ENCODE data around the gene SULT1C4.
"Not testable (repeated sequence)": the region's sequence is repeated elsewhere in the genome, so short reads cannot be mapped to it uniquely, and the experiment has no call there.

Gene SULT1C4

DNA sequence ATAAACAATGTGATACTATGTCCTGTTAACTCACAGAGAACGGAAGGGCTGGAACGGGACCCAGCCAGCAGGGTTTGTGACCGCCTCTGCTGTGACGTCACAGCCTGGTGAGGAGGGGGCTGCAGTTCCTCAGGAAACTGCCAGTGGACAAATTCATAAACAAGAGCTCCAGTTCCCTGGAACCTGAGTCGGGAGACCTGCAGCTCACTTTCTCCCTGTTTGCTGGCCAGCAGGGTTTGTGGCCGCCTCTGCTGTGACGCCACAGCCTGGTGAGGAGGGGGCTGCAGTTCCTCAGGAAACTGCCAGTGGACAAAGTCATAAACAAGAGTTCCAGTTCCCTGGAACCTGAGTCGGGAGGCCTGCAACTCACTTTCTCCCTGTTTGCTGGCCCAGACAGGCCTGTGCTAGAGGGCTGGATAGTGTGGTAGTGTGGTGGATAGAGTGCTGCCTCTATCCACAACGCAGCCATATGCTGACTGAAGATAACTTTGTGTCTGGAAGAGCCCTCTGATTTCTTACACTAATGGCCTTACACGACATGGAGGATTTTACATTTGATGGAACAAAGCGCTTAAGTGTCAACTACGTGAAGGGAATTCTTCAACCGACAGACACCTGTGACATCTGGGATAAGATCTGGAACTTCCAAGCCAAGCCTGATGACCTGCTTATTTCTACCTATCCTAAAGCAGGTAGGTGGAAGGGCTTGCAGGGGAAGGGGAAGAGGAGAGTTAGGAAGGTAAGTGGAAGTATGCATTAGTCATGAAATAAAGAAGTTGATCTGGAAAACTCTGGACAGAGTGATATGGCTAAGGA is at the start of gene SULT1C4:
TSS of gene SULT1C4 (plus strand) at position 140 of the 816 bp plus-strand sequence. CDS start at position 524, 384 bp downstream.
- DNase-seq = no peak

DNA sequence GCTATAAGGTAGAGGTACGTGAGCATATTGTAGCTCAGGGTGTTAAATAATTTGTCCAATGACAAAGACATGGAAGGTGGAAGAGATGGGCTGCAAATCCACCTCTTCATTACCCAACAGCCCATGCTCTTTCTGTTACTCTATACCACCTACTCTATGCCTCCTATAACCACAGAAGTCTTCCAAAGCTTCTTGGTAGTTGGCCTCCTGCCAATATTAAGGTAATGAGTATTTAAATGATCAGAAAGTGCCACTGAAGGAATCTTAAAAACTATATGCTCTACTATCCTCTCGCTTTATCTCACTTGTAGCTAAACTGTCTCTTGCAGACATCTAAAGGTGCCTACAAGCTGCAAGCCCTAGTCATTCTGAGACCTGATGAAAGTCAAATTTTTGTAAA is 48.0 kb upstream of the SULT1C4 start:
- DNase-seq = no peak

DNA sequence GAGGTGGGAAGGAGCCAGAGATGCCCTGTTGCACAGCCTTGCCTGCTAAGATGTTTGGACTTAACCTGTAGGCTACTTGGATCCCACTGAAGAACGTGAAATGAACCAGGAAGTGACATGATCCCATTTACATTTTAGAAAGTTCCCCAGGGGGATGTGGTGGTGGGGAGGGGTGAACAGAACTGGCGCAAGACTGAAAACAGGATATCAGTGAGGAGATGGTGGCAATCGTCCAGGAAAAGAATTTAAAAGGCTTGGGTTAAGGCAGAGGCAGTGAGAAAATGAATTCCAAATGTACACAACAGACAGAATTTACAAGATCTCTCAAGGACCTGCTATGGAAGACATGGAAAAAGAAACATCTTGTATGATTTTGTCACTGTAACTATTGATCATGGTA is 46.8 kb upstream of the SULT1C4 start:
- no peak for DNase-seq

DNA sequence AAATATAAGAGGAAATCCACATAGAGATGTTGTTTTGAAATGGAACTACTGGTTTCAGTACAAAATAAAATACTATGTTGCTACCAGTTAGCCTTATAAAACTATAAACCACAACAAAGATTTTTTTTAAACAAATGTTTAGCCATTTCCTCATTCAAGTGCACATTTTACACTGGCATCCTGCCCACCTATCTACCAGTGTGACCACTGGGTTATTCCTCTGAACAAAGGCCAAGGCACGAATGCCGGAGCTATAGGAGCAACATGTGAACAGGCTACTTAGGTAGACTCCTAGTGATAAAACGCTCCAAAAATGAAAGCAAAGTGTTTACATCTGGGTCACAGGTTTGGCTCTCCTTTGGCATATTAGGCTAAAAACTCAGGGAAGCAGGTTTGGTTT is 31.8 kb upstream of the SULT1C4 start:
- no peak for DNase-seq

DNA sequence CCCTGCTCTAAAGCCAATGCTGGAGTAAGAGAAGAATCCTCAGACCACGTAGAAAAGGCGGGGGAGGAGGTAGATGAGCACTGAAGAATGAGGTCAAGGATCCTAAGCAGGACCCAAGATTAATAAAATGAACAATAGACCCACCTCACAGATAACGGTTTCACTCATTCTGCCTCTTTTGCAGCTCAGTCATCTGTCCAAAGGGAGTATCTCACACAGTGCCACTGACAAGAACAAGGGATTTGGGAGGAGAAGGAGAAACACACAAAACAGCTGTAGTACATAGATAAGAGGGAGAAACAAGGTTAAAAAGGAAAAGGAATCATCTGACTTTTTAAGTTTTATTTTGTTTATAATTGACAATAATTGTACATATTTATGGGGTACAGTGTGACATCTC is 30.9 kb upstream of the SULT1C4 start:
- no peak for DNase-seq

DNA sequence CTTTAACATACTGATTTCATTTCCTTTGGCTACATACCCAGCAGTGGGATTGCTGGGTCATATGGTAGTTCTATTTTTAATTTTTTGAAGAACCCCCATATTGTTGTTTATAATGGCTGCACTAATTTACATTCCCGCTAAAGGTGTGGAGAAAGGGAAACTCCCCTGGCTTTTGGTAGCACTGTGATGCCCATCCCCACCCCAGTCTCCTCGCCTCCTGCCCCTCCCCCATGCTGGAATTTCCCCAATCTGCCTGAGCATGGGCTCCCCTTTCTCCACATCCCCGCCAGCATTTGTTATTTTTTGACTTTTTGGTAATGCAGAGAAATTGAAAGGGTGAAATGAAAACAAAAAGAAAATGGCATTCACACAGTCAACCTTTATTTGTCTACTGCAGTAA is 30.0 kb upstream of the SULT1C4 start:
- DNase-seq = no peak

DNA sequence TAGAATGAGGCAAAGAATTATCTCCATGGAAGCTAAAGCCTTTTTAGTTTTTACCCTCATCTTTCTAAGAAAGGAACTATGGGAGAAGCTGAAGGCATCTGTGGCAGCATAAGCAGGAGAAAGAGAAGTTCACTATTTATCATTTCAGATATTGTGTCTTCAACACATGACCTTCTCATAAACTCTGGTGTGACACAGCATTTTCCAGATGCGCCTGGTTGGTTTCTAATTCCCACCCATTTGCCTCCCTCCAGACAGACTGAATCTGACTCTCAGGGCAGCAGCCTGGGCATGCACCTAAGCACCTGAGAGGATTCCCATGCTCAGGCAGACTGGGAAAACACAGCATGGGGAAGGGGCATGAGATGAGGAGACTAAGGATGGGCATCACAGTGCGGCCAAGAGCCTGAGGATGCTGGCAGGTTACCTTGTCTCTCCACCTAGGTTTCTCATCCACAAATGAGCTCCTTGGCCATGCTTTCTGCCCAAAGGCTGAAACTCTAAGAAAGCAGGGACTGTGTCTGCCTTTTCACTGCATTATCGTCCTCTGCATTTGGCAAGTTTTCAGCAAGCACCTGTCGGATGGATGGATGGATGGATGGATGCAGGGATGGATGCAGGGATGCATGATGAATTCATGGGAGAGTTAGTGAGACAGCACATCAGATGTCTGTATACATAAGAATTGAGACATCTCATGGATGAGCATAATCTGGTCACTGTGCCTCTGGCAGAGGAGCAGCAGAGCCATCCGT is 28.8 kb upstream of the SULT1C4 start:
- DNase-seq = no peak

DNA sequence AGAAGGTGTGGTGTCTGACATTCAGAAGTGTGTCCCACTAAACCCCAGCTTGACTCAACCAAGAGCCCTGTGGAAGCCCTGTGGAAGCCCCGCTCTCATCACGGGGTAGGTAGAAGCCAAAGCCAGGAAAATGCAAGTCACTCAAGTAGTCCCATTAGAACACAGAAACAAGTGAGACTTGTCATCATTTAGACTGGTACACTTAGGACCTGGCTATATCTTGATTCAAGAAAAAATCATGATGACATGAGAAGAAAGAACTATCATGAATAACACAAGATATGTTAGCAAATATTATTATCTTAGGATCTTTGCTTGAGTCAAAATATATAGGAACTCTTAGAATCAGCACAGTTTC is 28.2 kb upstream of the SULT1C4 start:
- no peak for DNase-seq

DNA sequence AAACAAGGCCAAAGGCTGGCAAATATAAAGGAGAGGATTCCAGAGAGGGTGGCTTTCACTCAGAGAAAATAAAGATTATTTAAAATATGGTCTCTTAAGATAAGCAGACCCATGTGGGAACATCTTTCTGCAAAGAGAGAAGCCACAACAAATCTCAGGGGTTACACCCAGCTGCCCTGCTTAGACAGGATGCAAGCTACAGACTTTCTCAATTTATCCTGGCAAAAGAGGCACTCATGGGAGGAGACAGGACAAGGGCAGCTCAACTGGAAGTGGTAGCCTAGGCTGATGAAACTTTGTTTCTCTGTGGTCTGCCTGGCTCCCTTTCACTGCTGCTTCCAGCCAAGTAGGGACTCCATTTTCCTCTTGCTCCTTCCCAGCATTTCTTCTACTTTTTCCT is 25.9 kb upstream of the SULT1C4 start:
- DNase-seq = no peak

DNA sequence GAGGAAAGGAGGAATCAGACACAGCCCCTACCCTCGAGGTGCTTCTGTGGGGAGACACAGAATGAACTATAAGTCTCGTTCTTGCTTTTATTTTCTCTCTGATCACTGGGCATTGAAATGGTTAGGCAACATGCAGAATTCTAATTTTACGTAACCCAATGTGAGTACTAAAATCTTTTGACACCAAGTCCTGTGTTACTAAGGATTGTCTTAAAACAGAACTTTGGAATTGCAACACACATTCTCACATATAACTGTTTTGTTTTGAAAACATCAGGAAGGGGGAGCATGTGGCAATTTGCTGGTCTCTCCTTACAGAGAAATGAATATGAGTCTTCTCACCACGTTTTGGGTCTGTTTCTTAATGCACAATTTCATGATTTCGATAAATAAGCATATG is 23.6 kb upstream of the SULT1C4 start:
- no peak for DNase-seq

DNA sequence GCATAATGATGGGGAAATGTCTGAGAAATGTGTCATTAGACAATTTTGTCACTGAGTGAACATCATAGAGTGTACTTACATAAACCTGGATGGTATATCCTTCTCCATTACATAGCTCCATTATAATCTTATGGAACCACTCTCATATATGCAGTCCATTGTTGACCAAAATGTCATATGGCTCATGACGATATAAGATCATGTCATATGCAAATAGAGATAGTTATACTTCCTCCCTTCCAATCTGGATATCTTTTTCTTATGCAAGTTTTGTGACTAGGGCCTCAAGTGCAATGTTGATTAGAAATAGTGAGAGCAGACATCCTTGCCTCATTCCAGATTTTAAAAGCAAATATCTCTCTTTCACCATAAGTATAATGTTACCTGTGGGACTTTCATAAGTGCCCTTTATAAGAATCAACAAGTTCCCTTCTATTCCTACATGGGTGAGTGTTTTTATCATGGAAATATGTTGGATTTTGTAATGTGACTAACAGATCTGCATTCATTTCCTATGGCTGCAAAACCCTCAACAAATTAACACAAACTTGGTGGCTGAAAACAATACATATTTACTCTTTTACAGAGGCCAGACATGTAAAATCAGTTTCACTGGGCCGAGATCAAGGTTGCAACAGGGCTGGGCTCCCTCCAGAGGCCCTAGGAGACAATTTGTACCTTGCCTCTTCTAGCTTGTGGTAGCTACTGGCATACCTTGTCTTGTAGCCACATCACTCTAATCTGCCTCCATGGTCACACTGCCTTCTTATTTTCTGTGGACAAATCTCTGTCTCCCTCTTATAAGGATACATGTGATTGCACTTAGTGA is 21.6 kb upstream of the SULT1C4 start:
- no peak for DNase-seq

DNA sequence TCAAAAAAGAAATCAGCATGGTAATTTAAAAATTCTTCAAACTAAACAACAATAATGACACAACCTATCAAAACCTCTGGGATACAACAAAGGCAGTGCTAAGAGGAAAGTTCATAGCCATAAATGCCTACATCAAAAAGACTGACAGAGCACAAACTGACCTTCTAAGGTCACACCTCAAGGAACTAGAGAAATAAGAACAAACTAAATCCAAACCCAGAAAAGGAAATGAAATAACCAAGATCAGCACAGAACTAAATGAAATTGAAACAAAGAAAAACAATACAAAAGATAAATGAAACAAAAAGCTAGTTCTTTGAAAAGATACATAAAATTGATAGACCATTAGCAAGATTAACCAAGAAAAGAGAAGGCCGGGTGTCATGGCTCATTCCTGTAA is 18.4 kb upstream of the SULT1C4 start:
- DNase-seq = not testable (repeated sequence)

DNA sequence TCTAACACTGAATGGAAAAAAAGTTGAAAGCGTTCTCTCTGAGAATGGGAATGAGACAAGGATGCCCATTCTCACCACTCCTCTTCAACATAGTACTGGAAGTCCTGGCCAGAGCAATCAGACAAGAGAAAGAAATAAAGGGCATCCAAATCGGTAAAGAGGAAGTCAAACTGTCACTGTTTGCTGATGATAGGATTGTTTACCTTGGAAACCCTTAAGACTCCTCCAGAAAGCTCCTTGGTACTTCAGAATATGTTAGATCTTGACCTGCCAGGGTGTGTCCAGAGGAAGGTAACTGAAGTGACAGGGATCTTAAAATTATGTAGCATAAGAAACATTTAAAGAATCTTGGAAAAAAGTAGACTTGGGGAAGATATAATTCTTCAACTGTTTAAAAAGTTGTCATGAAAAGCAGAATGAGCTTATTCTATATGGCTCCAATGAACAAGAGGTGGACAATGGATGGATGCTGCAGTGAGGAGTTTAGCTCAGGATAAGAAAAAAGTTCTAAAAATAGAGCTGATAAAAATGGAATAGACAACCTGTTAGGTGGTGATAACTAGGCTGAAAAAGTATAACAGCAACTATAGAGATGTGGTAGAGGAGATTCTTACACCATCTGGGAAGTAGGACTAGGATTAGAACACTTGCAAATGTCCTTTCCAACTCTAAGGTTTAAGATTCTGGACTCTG is 16.8 kb upstream of the SULT1C4 start:
- DNase-seq = no peak

DNA sequence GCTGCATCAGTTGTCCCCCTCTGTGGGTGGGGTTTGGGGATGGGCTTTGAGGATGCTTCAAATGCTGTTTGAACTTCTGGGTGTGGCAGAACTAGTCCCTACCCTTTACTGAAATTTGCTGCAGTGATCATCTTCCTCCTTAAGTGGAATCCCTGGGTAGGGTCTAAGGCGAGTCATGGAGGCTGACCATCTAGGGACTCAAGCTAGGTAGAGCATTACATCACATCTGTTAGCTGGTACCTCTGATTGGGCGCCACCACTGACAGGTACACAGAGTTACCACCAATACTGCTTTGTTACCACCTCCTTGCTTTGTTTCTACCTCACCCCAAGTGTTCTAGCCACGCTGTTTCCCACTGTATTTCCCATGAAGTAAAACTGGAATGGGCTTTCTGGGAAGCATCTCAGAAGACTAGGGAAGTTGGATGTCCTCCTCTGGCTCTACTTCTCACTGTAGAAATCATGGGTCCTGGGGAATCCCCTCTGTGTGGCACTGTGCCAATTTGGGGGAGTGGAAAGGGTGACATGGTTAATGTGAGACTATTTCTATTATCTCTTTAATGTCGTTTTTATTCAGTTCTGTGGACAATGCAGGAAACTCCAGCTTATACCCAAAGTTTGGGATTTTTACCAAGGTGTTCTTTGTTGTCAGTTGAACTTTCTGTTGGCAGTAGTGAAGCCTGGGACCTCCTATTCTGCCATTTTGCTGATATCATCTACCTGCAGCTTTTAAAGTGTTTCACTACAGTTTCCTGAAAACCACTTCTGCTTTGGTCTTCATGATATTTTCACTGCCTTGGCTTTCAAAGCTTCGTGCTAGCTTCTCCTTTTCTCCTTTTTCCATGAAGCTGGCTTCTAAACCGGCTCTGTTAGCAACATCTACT is 14.5 kb upstream of the SULT1C4 start:
- no peak for DNase-seq

DNA sequence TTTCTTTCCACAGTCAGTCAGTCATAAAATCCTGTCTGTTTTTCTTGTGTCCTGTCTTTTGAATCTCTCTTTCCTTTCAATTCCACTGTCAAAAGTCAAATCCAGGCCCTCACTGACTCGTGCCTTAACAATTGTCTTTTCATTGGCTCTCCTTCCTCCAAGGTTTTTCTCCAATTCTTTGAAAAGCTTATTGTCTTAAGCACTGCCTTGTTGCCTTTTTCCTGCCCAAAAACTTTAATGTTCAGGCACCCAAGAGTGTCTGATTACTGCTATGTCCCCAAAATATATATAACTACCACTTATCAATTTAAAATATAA is 13.9 kb upstream of the SULT1C4 start:
- no peak for DNase-seq

DNA sequence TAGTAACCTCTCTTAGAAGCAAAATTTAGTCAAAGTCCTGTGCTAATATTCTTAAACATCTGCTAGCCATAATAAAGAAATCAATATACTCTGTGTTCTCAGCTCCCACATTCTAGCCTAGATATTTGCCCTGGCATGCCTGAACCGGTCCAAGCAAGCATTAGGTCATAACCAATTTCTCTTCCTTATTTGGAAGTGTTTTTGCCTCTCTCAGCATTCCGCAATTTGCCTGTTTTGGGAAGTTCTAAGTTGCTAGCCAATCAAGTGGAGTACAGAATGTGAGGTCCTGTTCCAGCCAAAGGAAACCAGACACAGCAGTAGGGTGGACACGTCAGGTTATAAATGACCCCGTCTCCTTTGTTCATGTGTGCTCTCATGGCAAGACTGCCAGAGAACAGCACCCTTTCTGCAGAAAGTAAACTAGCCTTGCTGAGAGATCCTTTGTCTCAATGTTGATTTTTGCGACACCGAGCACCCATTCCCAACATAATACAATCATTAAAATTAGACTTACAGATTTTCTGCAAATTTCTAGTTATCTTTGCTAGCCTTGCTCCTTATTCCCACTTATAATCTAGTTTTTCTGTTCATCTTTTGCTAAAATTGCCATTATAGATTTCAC is 13.0 kb upstream of the SULT1C4 start:
- no peak for DNase-seq

DNA sequence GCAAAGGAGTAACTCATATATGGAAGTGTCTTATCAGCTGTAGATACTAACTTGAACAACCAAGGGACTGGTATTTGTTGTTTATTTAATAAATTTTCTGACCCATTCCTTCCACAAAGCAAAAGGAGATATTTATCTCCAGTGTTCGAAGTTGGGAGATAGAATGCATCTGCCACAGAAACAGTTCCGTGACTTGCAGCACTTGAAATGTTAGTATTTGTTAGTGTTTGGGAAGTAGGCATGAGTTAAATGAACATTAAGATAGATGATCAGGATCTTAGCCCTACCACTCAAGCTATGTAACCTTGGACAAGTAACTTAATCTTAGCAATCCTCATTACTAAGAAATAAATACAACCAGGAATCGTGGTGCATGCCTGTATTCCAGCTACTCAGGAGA is 12.1 kb upstream of the SULT1C4 start:
- no peak for DNase-seq

DNA sequence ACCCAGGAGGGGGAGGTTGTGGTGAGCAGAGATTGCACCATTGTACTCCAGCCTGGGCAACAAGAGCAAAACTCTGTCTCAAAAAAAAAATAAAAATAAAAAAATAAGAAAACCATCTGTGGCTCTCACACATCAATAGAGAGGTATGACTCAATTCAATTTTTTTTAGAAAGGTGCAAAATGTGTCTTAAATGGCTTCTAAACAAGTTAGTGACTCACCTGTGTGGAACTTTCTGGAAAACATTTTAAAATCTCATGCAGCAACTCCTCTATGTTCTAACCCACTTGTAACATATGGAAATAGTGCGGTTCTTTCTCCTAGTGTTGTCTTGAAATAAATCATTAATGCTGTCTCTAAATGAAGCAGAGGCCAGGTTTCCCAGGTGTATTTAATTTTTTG is 10.7 kb upstream of the SULT1C4 start:
- no peak for DNase-seq

DNA sequence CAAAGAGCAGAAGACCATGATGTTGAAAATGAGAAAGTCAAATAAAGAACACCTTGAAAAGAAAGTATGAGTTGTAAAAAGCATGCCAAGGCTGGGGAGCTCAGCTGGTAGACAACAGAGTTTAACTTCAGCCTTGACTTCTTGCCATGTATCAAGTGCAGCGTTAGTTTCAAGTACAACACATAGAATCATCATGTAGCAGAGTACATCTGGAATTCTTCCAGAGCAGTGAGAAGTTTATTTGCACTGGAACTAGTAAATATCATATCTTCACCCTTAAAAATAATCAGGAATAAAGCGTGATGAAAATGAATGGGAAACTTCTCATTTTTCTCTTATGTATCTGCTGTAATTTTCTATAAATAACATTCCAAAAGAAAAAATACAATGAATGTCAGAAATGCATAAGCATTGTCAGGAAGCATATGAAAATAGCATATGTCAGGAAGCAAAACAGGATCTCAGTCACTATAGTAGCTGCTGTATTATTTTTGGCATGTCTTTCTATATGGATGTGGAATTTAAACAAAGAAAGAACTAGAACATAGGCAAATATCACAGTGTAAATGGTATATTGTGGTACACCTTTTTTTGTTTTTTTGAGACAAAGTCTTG is 10.1 kb upstream of the SULT1C4 start:
- no peak for DNase-seq

DNA sequence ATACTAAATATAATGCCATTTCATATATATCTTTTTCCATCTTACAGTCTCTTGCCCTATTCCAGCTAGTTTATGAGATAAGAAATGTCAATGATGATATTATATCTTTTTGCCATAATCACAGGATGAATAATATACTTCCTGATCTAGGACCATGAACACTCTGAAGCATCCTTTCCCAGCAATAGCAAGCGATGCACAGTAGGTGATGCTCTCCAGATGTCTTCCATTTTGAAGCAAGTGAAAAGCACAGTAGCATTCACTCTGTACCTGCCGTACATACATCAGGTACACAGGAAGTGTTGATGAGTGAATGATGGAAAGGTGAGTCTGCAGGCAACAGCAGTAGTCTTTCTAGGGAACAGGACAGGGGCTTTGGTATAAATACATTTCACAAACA is 8.6 kb upstream of the SULT1C4 start:
- no peak for DNase-seq

DNA sequence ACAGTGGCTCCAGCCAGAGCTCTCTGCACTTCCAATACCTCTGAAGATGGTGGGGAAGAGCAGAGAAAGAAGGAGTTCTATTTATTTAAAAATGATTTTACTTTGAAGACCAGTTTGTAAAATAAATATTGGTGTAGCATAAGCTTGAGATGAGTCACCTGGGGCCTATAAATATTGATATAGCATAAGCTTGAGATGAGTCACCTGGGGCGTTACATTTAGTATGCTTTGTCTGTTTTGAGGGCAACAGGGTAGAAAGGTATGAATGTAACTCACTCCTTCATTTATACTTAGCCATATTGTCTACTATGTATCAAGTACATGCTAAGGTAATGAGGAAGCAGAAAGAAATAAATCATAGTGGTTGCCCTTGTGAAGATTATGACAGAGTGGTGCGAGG is 7.7 kb upstream of the SULT1C4 start:
- no peak for DNase-seq
